B cell (primary cell): Measurements from ENCODE around the gene TANGO6. TPM values are rescaled to one million over a fixed set of nuclear protein-coding genes. Genes with fewer than 3 reads are reported as not detected.

Experiments used
- ATAC-seq: fragments of 200-7000 bp; cut with Tn5 transposase; one replicate; pipeline ENCODE4 v1.10.0; 2021; ENCODE audit warnings: low read depth, mild to moderate bottlenecking, moderate number of reproducible peaks, moderate library complexity
- CTCF ChIA-PET: fragments of 350-600 bp; sonication (Branson Sonifier 250); formaldehyde crosslinking; loops from one replicate; lab custom pipeline; 2021; ENCODE audit warnings: antibody characterized with exemption, inconsistent platforms; lab: Charles Lee
- POLR2A ChIA-PET: fragments of 350-600 bp; sonication (Branson Sonifier 250); formaldehyde crosslinking; loops from one replicate; lab custom pipeline; 2021; ENCODE audit warnings: antibody characterized with exemption; lab: Charles Lee
- DNase-seq: peaks from one replicate; pipeline ENCODE4 v3.0.0; 2013
- H2AFZ ChIP-seq: 2 replicates; pipeline ENCODE4 v1.6.1; 2012; ENCODE audit warnings: mild to moderate bottlenecking, low read depth, low read length; ENCODE audit not compliant: insufficient read depth, poor library complexity, severe bottlenecking
- H3K27ac ChIP-seq, 2 donors: 1 replicate in 1 of 2; 2 replicates in 1 of 2; pipeline ENCODE4 v1.5.1; 2012 to 2013; ENCODE audit warnings: low read length in 2 of 2, mild to moderate bottlenecking in 2 of 2, moderate library complexity in 1 of 2
- H3K27me3 ChIP-seq, 4 experiments: fragments of 200-600 bp in 1 of 4; sonication (generic) in 1 of 4; replicated peaks in 1 of 4; 1 replicate in 2 of 4; 2 replicates in 2 of 4; pipeline versions ENCODE4 v1.6.1 to v1.7.0; 2013 to 2016; ENCODE audit warnings: low read length in 3 of 4, mild to moderate bottlenecking in 2 of 4, mixed read lengths in 1 of 4, moderate library complexity in 1 of 4; ENCODE audit not compliant: insufficient read depth in 4 of 4, control insufficient read depth in 3 of 4; ENCODE audit errors: control extremely low read depth in 1 of 4
- H3K36me3 ChIP-seq, 2 experiments: replicated peaks in 1 of 2; 1 replicate in 1 of 2; 2 replicates in 1 of 2; pipeline versions ENCODE4 v1.6.1 to v1.7.1; 2013; ENCODE audit warnings: low read length in 1 of 2; ENCODE audit not compliant: insufficient read depth in 2 of 2, control insufficient read depth in 1 of 2; ENCODE audit errors: control extremely low read depth in 1 of 2, extremely low read depth in 1 of 2
- H3K4me1 ChIP-seq, 2 donors: fragments of 200-600 bp in 1 of 2; sonication (generic) in 1 of 2; 1 replicate in 1 of 2; 2 replicates in 1 of 2; pipeline versions ENCODE4 v1.5.1 to v1.6.1; 2013 to 2017; ENCODE audit warnings: low read length in 2 of 2; ENCODE audit not compliant: control insufficient read depth in 2 of 2, insufficient read depth in 2 of 2
- H3K4me2 ChIP-seq: replicated peaks from 2 replicates; pipeline ENCODE3; 2012; ENCODE audit warnings: mild to moderate bottlenecking, low read depth, low read length; ENCODE audit not compliant: poor library complexity, severe bottlenecking
- H3K4me3 ChIP-seq, 5 experiments: fragments of 200-600 bp in 1 of 5; sonication (generic) in 1 of 5; 1 replicate in 3 of 5; 2 replicates in 2 of 5; pipeline versions ENCODE4 v1.5.1 to v1.7.0; 2011 to 2016; ENCODE audit warnings: low read length in 4 of 5, mild to moderate bottlenecking in 4 of 5, low read depth in 2 of 5, control low read depth in 1 of 5, moderate library complexity in 1 of 5; ENCODE audit not compliant: insufficient read depth in 1 of 5; ENCODE audit errors: control extremely low read depth in 1 of 5, extremely low read depth in 1 of 5
- H3K79me2 ChIP-seq: fragments of 200-600 bp; sonication (generic); one replicate; pipeline ENCODE4 v1.6.0; 2016; ENCODE audit warnings: low read length; ENCODE audit not compliant: control insufficient read depth, insufficient read depth
- H3K9ac ChIP-seq: fragments of 200-600 bp; sonication (generic); 2 replicates; pipeline ENCODE4 v1.6.1; 2017; ENCODE audit warnings: mild to moderate bottlenecking, low read length, moderate library complexity
- H3K9me3 ChIP-seq, 3 donors: one replicate each; pipeline versions ENCODE4 v1.6.1 to v1.7.1; 2013; ENCODE audit warnings: low read length in 2 of 3; ENCODE audit not compliant: control insufficient read depth in 2 of 3, insufficient read depth in 1 of 3; ENCODE audit errors: control extremely low read depth in 1 of 3
- H4K20me1 ChIP-seq: 2 replicates; pipeline ENCODE4 v1.6.0; 2012; ENCODE audit warnings: mild to moderate bottlenecking, low read length; ENCODE audit not compliant: insufficient read depth, control insufficient read depth, poor library complexity, severe bottlenecking
- H3K27ac Mint-ChIP-seq: one replicate; pipeline ENCODE4 v1.8.0; 2021; ENCODE audit warnings: mixed read lengths
- H3K27me3 Mint-ChIP-seq: one replicate; pipeline ENCODE4 v1.8.0; 2021; ENCODE audit warnings: mixed read lengths
- H3K4me1 Mint-ChIP-seq: one replicate; pipeline ENCODE4 v1.8.0; 2021; ENCODE audit warnings: mixed read lengths
- H3K4me3 Mint-ChIP-seq: one replicate; pipeline ENCODE4 v1.8.0; 2021; ENCODE audit warnings: mixed read lengths
- H3K9me3 Mint-ChIP-seq: one replicate; pipeline ENCODE4 v1.8.0; 2022; ENCODE audit warnings: mixed read lengths; ENCODE audit not compliant: insufficient read depth
- CTCF ChIP-seq: fragments of 200-600 bp; IDR thresholded peaks from one replicate; pipeline ENCODE4 v1.8.0; 2022; ENCODE audit warnings: antibody characterized with exemption, mild to moderate bottlenecking
- EZH2 ChIP-seq: IDR thresholded peaks from 2 replicates; pipeline ENCODE4 v1.6.1; 2012; ENCODE audit warnings: borderline replicate concordance, low read depth, mild to moderate bottlenecking, moderate library complexity, low read length; ENCODE audit not compliant: insufficient read depth, poor library complexity, severe bottlenecking
- WGBS: methylation state at CpG from one replicate; pipeline ENCODE4 v1.1.5; 2013; ENCODE audit warnings: missing lambda C conversion rate; ENCODE audit not compliant: insufficient coverage; 5-methylcytosine and 5-hydroxymethylcytosine counted together
- intact Hi-C: fragments of 100-400 bp; cut with micrococcal nuclease; formaldehyde crosslinking; loops from one replicate; pipeline ENCODE4 v1.10.0; 2022
- polyA plus RNA-seq: library from polyadenylated mRNA; depleted of rRNA; stranded (reverse); fragments of >200 nt; gene quantifications from 2 replicates; pipeline ENCODE4 v1.2.3, GENCODE V29; 2012
- total RNA-seq, 2 donors: library from RNA; stranded (reverse); fragments of 120-200 nt in 1 of 2; gene quantifications; 1 replicate in 1 of 2; 2 replicates in 1 of 2; pipeline versions ENCODE4 v1.2.3 to v1.2.4, GENCODE V29; 2013 to 2022

The TANGO6 gene
- total and polyA plus RNA-seq, 2 donors (not counting 1 experiment from before 2014, with no cell fraction given): 8.0 to 42.8 TPM

- no peak overlapping the region for H3K27ac Mint-ChIP-seq
- Histone ChIP-seq H3K27me3 (no peaks in the 10 kb centered on the region), H3K9me3 (no peaks in the 10 kb centered on the region), H3K9ac (no peak overlapping the region), H3K4me1 (no peaks in the 10 kb centered on the region), H4K20me1 (no peaks in the 10 kb centered on the region), H3K4me2 (no peak overlapping the region), H3K79me2 (no peaks in the 10 kb centered on the region), H3K4me3 (no peak overlapping the region), H3K27ac (no peak overlapping the region), H2AFZ (no peak overlapping the region), H3K36me3 (peaks cover 0 to 40% of the 10 kb centered on the region in 2 experiments)
- no peak for TF ChIP-seq CTCF
- TF ChIP-seq EZH2: no peak
- ATAC-seq: no peak
- no peaks in the 10 kb centered on the region for H3K4me1 Mint-ChIP-seq
- ChIA-PET POLR2A (no interaction called here), CTCF (interaction anchor here (0.7 to 1.3 kb wide), 2 partner anchors 38 to 374 kb away, joined by 3 to 4 read pairs; no protein-coding TSS in a partner anchor)
- no peaks in the 10 kb centered on the region for H3K9me3 Mint-ChIP-seq
- DNase-seq: no peak
- whole genome bisulfite sequencing: 100% methylated on average over 1 of the region's 2 CpGs
- no peaks in the 10 kb centered on the region for H3K27me3 Mint-ChIP-seq
- H3K4me3 Mint-ChIP-seq: no peak overlapping the region
- intact Hi-C loops: no loop called here
These were observed 59.6 kb downstream of the TANGO6 start for GRCh38 chr16:68902969-68903345.

- Histone ChIP-seq H3K4me3 (no peak overlapping the region), H3K9me3 (no peaks in the 10 kb centered on the region), H4K20me1 (no peaks in the 10 kb centered on the region), H3K27ac (no peak overlapping the region), H3K79me2 (no peaks in the 10 kb centered on the region), H2AFZ (no peak overlapping the region), H3K4me2 (no peak overlapping the region), H3K4me1 (no peaks in the 10 kb centered on the region), H3K27me3 (no peaks in the 10 kb centered on the region), H3K9ac (no peak overlapping the region), H3K36me3 (peaks cover 6 to 48% of the 10 kb centered on the region in 2 experiments)
- POLR2A ChIA-PET: no interaction called here
- CTCF ChIA-PET: no interaction called here
- Mint-ChIP-seq H3K27me3 (no peaks in the 10 kb centered on the region), H3K27ac (no peak overlapping the region), H3K4me1 (no peaks in the 10 kb centered on the region), H3K4me3 (no peak overlapping the region), H3K9me3 (no peaks in the 10 kb centered on the region)
- TF ChIP-seq CTCF (no peak), EZH2 (no peak)
- WGBS: 100% methylated on average over 2 of the region's 3 CpGs
- DNase-seq: no peak
- no peak for ATAC-seq
- intact Hi-C loops: no loop called here
These were observed 64.0 kb downstream of the TANGO6 start for GRCh38 chr16:68907297-68907696.
